Measurements from ENCODE around the gene DMGDH. TPM values are rescaled to one million over a fixed set of nuclear protein-coding genes. Genes with fewer than 3 reads are reported as not detected.

Gene DMGDH
- total RNA-seq, 1 donor from 2014 or later, result 0.32 TPM

GRCh38 chr5:79022771-79023170 lies 46.7 kb downstream of the DMGDH start:
- TF ChIP-seq CTCF (IDR thresholded peaks at IDR 0.05) (no peak), EZH2phosphoT487 (IDR thresholded peaks at IDR 0.05) (no peak), EZH2 (IDR thresholded peaks at IDR 0.05) (no peak)
- Histone ChIP-seq H4K20me1 (ENCODE audit: low read depth) (no peaks in the 10 kb centered on the region), H3K27ac (no peak overlapping the region), H3K27me3 (peaks cover 4% of the 10 kb centered on the region), H3K4me3 (no peak overlapping the region), H3K4me1 (peaks cover 11% of the 10 kb centered on the region), H3K9ac (no peak overlapping the region), H2AFZ (replicated peaks) (no peak overlapping the region), H3K9me3 (ENCODE audit: low read depth) (no peaks in the 10 kb centered on the region), H3F3A (ENCODE audit: low read depth) (no peaks in the 10 kb centered on the region), H3K79me2 (ENCODE audit: low read depth) (no peaks in the 10 kb centered on the region), H3K4me2 (no peak overlapping the region), H3K36me3 (no peaks in the 10 kb centered on the region)
- Mint-ChIP-seq H3K9me3 (no peaks in the 10 kb centered on the region), H3K27me3 (ENCODE audit: insufficient read depth, low read depth) (no peaks in the 10 kb centered on the region), H3K27ac (no peak overlapping the region), H3K4me1 (peaks cover 13% of the 10 kb centered on the region), H3K36me3 (no peaks in the 10 kb centered on the region), H3K4me3 (no peak overlapping the region)
- DNase-seq (ENCODE audit: low spot score), result no peak

- Histone ChIP-seq H2AFZ (replicated peaks) (peak overlapping the region; percentile 91), H3K4me2 (no peak overlapping the region)
These were observed 47.7 kb downstream of the DMGDH start for GRCh38 chr5:79021753-79022152.

GRCh38 chr5:79020861-79021561 lies 48.5 kb downstream of the DMGDH start:
- peak overlapping the region; percentile 91 for H2AFZ ChIP-seq (replicated peaks)
- no peaks in the 10 kb centered on the region for H3K79me2 ChIP-seq (ENCODE audit: low read depth)
- H3K27me3 ChIP-seq, result peaks cover 4% of the 10 kb centered on the region
- no peaks in the 10 kb centered on the region for H3K9me3 Mint-ChIP-seq
- no peaks in the 10 kb centered on the region for H3K36me3 ChIP-seq
- H3K4me3 Mint-ChIP-seq, result no peak overlapping the region
- H3K27ac Mint-ChIP-seq, result no peak overlapping the region
- no peaks in the 10 kb centered on the region for H3F3A ChIP-seq (ENCODE audit: low read depth)
- peaks cover 11% of the 10 kb centered on the region for H3K4me1 ChIP-seq
- DNase-seq (ENCODE audit: low spot score), result peak; percentile 72
- no peak overlapping the region for H3K9ac ChIP-seq
- no peaks in the 10 kb centered on the region for H3K27me3 Mint-ChIP-seq (ENCODE audit: insufficient read depth, low read depth)
- no peak overlapping the region for H3K4me2 ChIP-seq
- TF ChIP-seq CTCF (IDR thresholded peaks at IDR 0.05) (peak; percentile 95), EZH2 (IDR thresholded peaks at IDR 0.05) (no peak)
- H3K36me3 Mint-ChIP-seq, result no peaks in the 10 kb centered on the region
- no peaks in the 10 kb centered on the region for H3K9me3 ChIP-seq (ENCODE audit: low read depth)
- no peak overlapping the region for H3K4me3 ChIP-seq
- H3K4me1 Mint-ChIP-seq, result peaks cover 13% of the 10 kb centered on the region
- no peak overlapping the region for H3K27ac ChIP-seq
- no peaks in the 10 kb centered on the region for H4K20me1 ChIP-seq (ENCODE audit: low read depth)

More at GRCh38 chr5:79021753-79022152, 47.7 kb downstream of the DMGDH start:
- Histone ChIP-seq H3K9ac (no peak overlapping the region), H3F3A (ENCODE audit: low read depth) (no peaks in the 10 kb centered on the region), H3K4me3 (no peak overlapping the region), H3K79me2 (ENCODE audit: low read depth) (no peaks in the 10 kb centered on the region), H3K27ac (no peak overlapping the region), H3K9me3 (ENCODE audit: low read depth) (no peaks in the 10 kb centered on the region), H3K4me1 (peaks cover 11% of the 10 kb centered on the region), H3K27me3 (peaks cover 4% of the 10 kb centered on the region), H3K36me3 (no peaks in the 10 kb centered on the region), H4K20me1 (ENCODE audit: low read depth) (no peaks in the 10 kb centered on the region)
- Mint-ChIP-seq H3K4me3 (no peak overlapping the region), H3K27ac (no peak overlapping the region), H3K27me3 (ENCODE audit: insufficient read depth, low read depth) (no peaks in the 10 kb centered on the region), H3K36me3 (no peaks in the 10 kb centered on the region), H3K4me1 (peaks cover 13% of the 10 kb centered on the region), H3K9me3 (no peaks in the 10 kb centered on the region)
- no peak for TF ChIP-seq EZH2phosphoT487 (IDR thresholded peaks at IDR 0.05)
- TF ChIP-seq CTCF (IDR thresholded peaks at IDR 0.05), result no peak
- TF ChIP-seq EZH2 (IDR thresholded peaks at IDR 0.05), result no peak
- DNase-seq (ENCODE audit: low spot score), result peak; percentile 8

All from neural progenitor cell (in vitro differentiated cells).